Measurements from ENCODE around the gene SHH. TPM values are rescaled to one million over a fixed set of nuclear protein-coding genes. Genes with fewer than 3 reads are reported as not detected.
"Not testable (repeated sequence)": the region's sequence is repeated elsewhere in the genome, so short reads cannot be mapped to it uniquely, and the experiment has no call there.

SHH gene
- total RNA-seq, 8 experiments from 2014 or later = under 0.01 to 28.2 (median 0.14) TPM; not detected in 2

DNA sequence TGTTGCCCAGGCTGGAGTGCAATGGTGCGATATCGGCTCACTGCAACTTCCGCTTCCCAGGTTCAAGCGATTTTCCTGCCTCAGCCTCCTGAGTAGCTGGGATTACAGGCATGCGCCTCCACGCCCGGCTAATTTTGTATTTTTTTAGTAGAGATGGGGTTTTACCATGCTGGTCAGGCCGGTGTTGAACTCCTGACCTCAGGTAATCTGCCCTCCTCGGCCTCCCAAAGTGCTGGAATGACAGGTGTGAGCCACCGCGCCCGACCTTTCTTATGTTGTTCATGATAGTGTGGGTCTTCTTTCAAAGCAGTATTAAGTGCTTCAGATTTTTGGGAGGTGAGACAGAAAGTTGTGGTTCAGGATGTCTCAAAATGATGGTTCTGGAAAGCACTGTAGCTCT is 26.0 kb upstream of the SHH start:
- H3K4me1 ChIP-seq (replicated peaks in 1 of 2); H3K27ac ChIP-seq; ATAC-seq (replicated peaks in 6 of 8); in situ Hi-C loops (cut with MboI; ENCODE audit: low pct_unique_long_range_greater_than_20kb in 2 of 9, low sequenced_read_pairs in 9 of 9, unreplicated experiment in 9 of 9); H3K4me3 ChIP-seq: not testable (repeated sequence)
- 20 to 100% (median 82%) methylated on average over 1 to 7 of the region's 12 CpGs for WGBS, 10 experiments

DNA sequence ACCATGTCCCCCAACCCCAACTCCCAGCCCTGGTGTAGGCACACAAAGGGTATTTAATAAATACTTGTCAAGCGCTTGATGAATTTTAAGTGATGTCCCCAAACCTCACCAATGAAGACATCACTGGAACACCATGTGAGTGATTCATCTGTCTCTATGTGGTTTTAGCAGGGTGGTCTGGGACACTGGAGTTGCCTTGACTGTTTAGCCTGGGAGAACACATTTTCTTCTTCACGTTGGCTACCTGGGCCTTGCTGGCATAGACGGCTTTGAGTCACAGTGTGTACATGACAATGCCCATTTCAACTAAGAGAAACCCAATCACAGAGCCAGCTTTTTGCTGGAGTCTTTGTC is 24.8 kb upstream of the SHH start:
- 19 to 90% (median 58%) methylated on average over 1 to 3 of the region's 3 CpGs; no CpG with 5 or more reads in 3 of the 10 experiments for WGBS, 10 experiments
- H3K4me1 ChIP-seq (replicated peaks in 1 of 2) = no peaks in the 10 kb centered on the region
- no peak for ATAC-seq (replicated peaks in 6 of 8)
- H3K4me3 ChIP-seq = no peak overlapping the region
- H3K27ac ChIP-seq = no peak overlapping the region
- in situ Hi-C loops (cut with MboI; ENCODE audit: low pct_unique_long_range_greater_than_20kb in 2 of 9, low sequenced_read_pairs in 9 of 9, unreplicated experiment in 9 of 9) = no loop called here

DNA sequence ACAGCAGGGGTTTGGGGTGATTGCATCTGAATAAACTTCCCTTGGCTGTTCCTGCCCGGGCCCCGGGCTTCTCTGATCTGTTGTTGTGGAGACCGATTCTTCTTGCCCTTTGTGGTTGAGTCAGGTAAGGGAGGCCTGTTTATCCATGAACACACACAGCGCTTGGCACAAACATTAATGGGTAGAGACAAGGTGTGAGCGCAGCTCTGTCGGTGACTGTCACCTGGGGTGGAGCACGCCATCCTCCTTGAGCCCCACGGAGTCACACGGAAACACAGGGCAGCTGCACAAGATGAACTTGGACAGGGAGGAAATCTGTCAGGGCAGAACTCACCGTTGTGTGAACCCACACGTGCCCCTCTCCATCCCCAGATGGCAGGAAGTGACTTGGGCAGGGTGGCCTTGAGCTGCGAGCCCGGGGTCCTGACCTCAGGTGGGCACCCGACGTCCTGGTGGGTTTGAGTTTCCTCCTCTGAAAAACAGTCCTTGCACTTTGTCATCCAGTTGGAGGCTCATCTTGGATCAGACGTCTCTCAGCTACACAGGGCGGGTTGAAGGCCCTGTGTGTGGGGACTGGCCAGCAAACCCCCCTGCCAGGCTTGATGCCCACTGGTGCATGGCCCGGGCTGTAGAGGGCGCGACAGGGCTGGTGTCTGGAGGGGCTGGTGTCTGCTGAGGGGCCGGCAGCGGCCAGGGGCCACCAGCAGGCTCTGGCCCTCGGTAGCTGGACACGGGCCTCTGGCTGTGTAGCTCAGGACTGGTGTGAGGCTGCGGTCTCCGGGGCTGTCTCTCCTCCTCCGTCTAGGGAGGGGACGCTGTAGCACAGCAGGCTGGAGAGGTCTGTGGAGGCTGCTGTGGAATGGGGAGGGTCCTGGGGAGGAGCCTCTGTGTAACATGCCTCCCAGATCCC is 24.2 kb upstream of the SHH start:
- no peak for ATAC-seq (replicated peaks in 6 of 8)
- in situ Hi-C loops (cut with MboI; ENCODE audit: low pct_unique_long_range_greater_than_20kb in 2 of 9, low sequenced_read_pairs in 9 of 9, unreplicated experiment in 9 of 9) = no loop called here
- Histone ChIP-seq H3K4me3 (no peak overlapping the region), H3K27ac (no peak overlapping the region), H3K4me1 (replicated peaks in 1 of 2) (no peaks in the 10 kb centered on the region)
- WGBS, 10 experiments = 0 to 93% (median 59%) methylated on average over 2 to 7 of the region's 28 CpGs; no CpG with 5 or more reads in 4 of the 10 experiments

DNA sequence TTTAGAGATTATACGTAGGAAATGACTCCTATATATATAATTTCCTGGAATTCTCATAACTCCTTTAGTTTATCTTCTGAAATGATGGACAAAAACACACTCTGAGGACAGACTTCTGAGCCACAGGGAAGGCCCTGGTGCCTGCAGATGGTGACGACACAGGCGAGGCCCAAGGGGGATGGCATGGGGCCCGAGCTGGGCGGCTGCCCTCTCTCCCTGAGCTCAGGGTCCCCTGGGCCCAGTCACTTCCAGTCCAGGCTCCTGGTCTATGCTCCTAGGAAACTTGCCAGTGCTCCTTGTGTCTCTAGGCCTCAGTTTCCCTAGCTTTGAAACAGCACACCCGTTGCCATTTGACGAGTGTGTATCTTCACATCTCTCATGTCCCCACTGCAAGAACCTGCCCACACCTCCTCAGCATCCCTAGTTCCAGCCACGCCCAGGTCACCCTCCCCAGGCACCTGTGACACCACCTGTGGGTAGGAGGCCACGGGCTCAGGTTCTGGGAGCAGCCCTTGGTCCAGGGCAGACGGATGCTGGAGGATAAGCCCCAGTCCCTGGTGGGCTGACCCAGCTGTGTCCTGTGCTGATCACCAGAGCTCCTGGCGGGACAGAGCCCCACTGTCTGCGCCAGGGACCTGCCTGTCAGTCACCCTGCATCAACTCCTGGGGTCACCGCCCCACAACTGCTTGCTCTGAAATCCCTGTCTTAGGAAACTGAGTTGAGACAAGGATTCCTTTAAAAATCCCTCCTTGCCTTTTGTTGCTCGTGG is 23.4 kb upstream of the SHH start:
- WGBS, 10 experiments = 0 to 100% (median 34%) methylated on average over 1 to 10 of the region's 14 CpGs; no CpG with 5 or more reads in 1 of the 10 experiments
- ATAC-seq (replicated peaks in 6 of 8) = no peak
- Histone ChIP-seq H3K4me3 (no peak overlapping the region), H3K27ac (no peak overlapping the region), H3K4me1 (replicated peaks in 1 of 2) (no peaks in the 10 kb centered on the region)
- in situ Hi-C loops (cut with MboI; ENCODE audit: low pct_unique_long_range_greater_than_20kb in 2 of 9, low sequenced_read_pairs in 9 of 9, unreplicated experiment in 9 of 9) = no loop called here

DNA sequence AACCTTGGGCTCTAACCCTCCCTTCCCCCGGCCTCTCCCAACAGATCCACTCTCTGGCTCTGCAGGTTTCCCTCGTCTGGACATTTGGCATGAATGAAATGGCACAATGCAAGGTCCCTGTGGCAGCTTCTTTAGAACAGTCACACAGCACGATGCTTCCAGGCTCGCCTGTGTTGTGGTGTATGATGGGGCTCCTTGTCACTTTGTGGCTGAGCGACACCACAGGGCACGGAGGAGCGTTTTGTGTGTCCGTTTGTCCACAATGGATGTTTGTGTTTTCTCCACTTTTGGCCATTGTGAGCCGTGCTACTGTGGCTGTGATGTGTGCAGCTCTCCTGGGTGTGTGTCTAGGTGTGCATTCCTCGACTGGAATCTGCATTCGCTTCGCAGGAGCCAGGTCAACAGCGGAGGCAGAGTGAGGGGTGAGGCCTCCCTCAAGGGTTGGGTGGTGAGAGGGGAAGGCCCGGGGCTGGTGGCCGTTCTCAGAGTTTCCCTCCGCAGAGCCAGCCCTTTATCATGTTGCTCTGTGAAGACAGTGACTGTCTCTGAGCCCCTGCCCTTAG is 22.3 kb upstream of the SHH start:
- WGBS, 10 experiments = 0 to 100% (median 40%) methylated on average over 1 to 3 of the region's 16 CpGs; no CpG with 5 or more reads in 2 of the 10 experiments
- ATAC-seq (replicated peaks in 6 of 8) = no peak

DNA sequence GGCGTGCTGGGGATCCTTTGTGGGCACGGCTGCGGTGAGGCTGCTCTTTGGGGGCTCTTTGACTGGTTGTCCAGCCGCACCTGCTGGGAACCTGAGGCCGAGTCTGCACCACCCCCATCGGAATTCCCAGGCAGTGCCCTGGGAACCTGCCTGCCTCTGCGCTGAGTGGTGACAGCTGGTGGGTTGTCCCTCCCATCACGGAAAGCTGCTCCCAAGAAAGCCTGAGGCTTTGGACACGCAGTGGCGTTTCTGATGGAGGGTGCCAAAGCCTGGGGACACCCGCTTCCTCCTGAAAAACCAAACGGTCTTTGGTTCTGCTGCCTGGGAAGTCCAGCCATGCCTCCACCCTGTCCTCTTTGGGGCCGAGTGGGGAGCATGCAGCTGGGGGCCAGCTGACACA is 21.4 kb upstream of the SHH start:
- no peaks in the 10 kb centered on the region for H3K4me1 ChIP-seq (replicated peaks in 1 of 2)
- no peak overlapping the region for H3K27ac ChIP-seq
- H3K4me3 ChIP-seq = no peak overlapping the region
- peak in 1 of 8 experiments; percentile 21 for ATAC-seq (replicated peaks in 6 of 8)
- 37 to 100% (median 74%) methylated on average over 1 to 9 of the region's 13 CpGs; no CpG with 5 or more reads in 6 of the 10 experiments for WGBS, 10 experiments
- in situ Hi-C loops (cut with MboI; ENCODE audit: low pct_unique_long_range_greater_than_20kb in 2 of 9, low sequenced_read_pairs in 9 of 9, unreplicated experiment in 9 of 9) = no loop called here

More for the DNA sequence above, 22.3 kb upstream of the SHH start:
- Histone ChIP-seq H3K4me3 (no peak overlapping the region), H3K27ac (no peak overlapping the region), H3K4me1 (replicated peaks in 1 of 2) (no peaks in the 10 kb centered on the region)
- in situ Hi-C loops (cut with MboI; ENCODE audit: low pct_unique_long_range_greater_than_20kb in 2 of 9, low sequenced_read_pairs in 9 of 9, unreplicated experiment in 9 of 9) = no loop called here

DNA sequence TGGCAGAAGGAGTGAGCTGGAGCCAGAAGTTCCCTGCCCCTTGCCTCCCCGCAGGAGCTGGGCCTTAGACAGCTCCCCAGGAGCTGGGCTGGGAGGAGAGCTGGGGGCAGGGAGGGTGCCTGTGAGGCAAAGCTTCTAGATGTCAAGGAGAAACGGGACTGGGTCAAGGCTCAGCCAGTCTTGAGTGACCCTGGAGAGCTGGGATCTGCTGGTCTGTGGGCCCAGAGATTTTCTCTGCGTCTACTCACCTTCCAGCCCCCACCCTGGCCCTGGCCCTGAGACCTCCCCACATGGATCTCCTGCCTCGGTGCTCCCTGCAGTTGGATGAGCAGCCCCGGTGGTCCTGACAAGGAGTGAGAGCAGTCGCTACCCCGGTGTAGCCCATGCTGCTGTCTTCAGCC is 20.3 kb upstream of the SHH start:
- Histone ChIP-seq H3K27ac (no peak overlapping the region), H3K4me3 (no peak overlapping the region), H3K4me1 (replicated peaks in 1 of 2) (no peaks in the 10 kb centered on the region)
- WGBS, 10 experiments = 0 to 100% (median 40%) methylated on average over 1 to 2 of the region's 7 CpGs; no CpG with 5 or more reads in 7 of the 10 experiments
- no peak for ATAC-seq (replicated peaks in 6 of 8)
- in situ Hi-C loops (cut with MboI; ENCODE audit: low pct_unique_long_range_greater_than_20kb in 2 of 9, low sequenced_read_pairs in 9 of 9, unreplicated experiment in 9 of 9) = no loop called here

DNA sequence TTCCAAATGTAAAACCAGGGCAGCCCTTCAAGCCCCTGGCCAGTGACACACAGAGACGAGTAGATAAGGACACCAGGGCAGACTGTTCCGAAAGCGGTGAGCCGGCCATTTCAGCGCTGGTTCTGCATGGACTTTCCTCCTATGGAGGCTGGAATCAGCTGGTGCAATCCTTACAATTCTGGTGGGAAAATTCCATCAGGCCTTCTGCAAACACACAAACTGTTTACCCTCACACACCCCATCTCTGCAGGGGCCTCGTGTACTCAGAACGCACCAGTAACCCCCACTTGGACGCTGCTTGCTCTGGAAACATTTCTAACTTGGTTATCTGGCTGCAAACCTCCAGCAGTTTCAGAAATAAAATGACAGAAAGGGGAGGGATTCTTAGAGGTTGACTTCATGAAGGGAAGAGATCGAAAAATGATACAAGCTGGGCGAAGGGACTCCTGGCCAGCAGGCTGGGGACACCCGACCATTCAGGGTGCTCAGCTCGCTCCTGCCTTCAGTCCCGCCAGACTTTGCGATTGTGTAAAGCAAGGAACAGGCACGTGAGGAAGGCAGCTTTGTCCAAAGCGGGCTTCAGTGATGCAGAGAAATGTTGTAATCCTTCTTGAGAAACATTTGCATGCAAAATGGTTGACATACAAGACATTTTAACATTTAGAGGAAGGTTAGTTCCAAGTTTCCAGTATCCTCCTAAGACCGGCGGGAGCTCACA is 19.7 kb upstream of the SHH start:
- 0 to 80% (median 60%) methylated on average over 1 to 11 of the region's 18 CpGs; no CpG with 5 or more reads in 1 of the 10 experiments for WGBS, 10 experiments

DNA sequence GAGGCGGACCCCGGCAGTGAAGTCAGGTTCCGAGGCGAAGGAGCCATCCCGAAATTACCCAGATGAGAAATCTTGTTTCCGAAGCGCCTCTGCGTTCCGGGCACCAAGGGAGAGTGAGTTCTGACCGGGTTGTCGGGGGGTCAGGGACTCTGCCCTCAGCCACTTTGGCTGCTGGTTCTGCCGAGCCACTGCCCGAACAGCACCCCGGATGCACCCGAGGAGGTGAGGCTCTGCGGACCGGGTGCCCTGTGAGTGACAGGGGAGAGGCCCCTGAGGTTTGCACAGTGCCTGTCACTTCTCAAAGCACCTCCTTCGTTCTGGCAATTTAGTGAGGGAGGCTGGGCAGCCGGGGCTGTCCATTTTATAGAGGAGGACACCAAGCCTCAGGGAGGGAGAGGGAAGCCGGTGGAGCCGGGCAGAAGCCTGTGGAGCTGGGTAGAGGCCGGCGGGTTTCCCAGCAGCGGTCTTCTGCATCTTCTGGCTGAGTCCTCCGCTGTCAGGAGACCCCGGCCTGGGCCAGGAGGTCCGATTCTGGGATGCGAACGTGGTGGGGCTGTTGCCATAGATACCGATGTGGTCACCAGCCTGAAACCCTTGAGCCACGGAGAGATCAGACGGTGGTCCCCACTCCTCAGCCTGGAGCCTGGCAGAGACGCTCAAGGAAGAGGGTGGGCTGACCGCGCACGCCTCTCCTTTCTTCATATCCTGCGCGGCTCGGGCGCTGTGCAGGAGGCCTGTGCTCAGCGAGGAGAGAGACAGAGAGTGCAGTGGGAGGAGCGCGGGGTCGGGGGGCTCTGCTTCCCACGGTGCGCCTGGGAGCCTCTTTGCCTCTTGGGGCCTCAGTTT is 18.9 kb upstream of the SHH start:
- no peak overlapping the region for H3K4me3 ChIP-seq
- WGBS, 10 experiments = 43 to 100% (median 87%) methylated on average over 1 to 11 of the region's 46 CpGs; no CpG with 5 or more reads in 5 of the 10 experiments
- in situ Hi-C loops (cut with MboI; ENCODE audit: low pct_unique_long_range_greater_than_20kb in 2 of 9, low sequenced_read_pairs in 9 of 9, unreplicated experiment in 9 of 9) = no loop called here
- no peaks in the 10 kb centered on the region for H3K4me1 ChIP-seq (replicated peaks in 1 of 2)
- H3K27ac ChIP-seq = no peak overlapping the region
- no peak for ATAC-seq (replicated peaks in 6 of 8)

More for the DNA sequence above, 19.7 kb upstream of the SHH start:
- ATAC-seq (replicated peaks in 6 of 8) = peak in 1 of 8 experiments; percentile 41
- in situ Hi-C loops (cut with MboI; ENCODE audit: low pct_unique_long_range_greater_than_20kb in 2 of 9, low sequenced_read_pairs in 9 of 9, unreplicated experiment in 9 of 9) = no loop called here
- no peak overlapping the region for H3K4me3 ChIP-seq
- no peak overlapping the region for H3K27ac ChIP-seq
- H3K4me1 ChIP-seq (replicated peaks in 1 of 2) = no peaks in the 10 kb centered on the region

DNA sequence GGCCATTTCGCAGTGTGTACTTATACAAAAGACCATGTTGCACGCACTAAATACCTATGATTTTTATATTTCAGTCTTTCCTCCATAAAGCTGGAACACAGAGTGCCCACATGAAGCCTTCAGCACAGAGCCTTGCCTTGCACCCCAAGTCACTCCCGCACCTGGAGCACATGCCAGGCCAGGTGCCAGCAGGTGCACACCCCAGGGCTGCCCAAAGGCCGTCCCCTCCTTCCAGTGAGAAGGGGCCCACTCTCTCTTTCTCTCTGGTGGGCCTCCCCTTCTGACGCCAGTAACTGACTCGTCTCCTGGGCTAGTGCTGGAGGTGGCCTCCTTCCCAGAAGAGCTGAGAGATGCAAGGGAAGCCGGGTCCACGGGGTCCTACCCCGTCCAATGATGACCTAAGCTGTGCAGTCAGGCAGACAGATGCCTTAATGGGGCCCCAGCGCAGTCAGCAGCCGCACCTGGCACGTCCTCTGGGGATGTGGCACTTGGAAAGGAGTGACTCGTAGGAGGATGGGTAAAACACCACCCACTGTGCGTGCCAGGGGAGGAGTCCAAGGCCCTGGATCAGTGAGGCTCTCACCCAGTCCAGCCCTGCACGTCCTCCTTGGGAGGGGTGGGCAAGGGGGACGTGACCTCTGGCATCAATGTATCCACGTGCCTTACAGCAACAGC is 17.7 kb upstream of the SHH start:
- H3K4me3 ChIP-seq = no peak overlapping the region
- ATAC-seq (replicated peaks in 6 of 8) = no peak
- H3K4me1 ChIP-seq (replicated peaks in 1 of 2) = no peaks in the 10 kb centered on the region
- no peak overlapping the region for H3K27ac ChIP-seq
- 15 to 92% (median 59%) methylated on average over 1 to 6 of the region's 17 CpGs; no CpG with 5 or more reads in 2 of the 10 experiments for WGBS, 10 experiments
- in situ Hi-C loops (cut with MboI; ENCODE audit: low pct_unique_long_range_greater_than_20kb in 2 of 9, low sequenced_read_pairs in 9 of 9, unreplicated experiment in 9 of 9) = no loop called here

DNA sequence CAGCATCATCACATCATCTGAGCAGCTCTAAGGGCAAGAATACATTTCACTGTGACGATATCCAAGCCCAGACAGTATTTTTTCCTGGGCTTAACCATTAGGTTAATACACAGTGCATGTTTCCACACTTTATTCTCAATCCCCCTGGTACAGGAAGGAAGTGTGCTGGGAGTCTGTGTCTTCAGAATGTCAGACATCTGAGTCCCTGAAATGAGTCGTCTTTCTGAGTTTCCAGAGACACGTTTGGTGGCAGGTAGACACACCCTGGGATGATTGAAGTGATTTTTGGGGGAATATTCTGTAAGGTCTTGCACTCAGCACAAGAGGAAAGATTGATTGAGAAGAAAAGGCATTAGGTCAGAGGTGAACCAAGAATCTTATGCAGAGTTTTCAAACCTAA is 13.1 kb upstream of the SHH start:
- in situ Hi-C loops (cut with MboI; ENCODE audit: low pct_unique_long_range_greater_than_20kb in 2 of 9, low sequenced_read_pairs in 9 of 9, unreplicated experiment in 9 of 9) = no loop called here
- ATAC-seq (replicated peaks in 6 of 8) = no peak
- Histone ChIP-seq H3K4me3 (no peak overlapping the region), H3K27ac (no peak overlapping the region), H3K4me1 (replicated peaks in 1 of 2) (no peaks in the 10 kb centered on the region)
- WGBS, 10 experiments = 0 to 80% (median 34%) methylated on average over 1 to 3 of the region's 3 CpGs; no CpG with 5 or more reads in 2 of the 10 experiments
